ENCODE results near the gene TGFBR3.

Gene TGFBR3

GRCh38 chr1:91700332-91700731 lies 185.6 kb downstream of the TGFBR3 start:
- TF ChIP-seq ZNF10 (tag by site-specific recombination; IDR thresholded peaks at IDR 0.05) (no peak), ZNF19 (tag by site-specific recombination; IDR thresholded peaks at IDR 0.05; ENCODE audit: low read depth) (no peak), ZNF433 (tag by site-specific recombination; IDR thresholded peaks at IDR 0.05; ENCODE audit: low read depth) (no peak)
- ChIA-PET CTCF (no interaction called here), POLR2A (no interaction called here)
- no peaks in the 10 kb centered on the region for H3K9me3 ChIP-seq (ENCODE audit: control insufficient read depth, insufficient read depth, low read depth, low read length)
- no peak overlapping the region for H3K4me3 ChIP-seq (ENCODE audit: low read depth, low read length)
- no peaks in the 10 kb centered on the region for H3K4me1 ChIP-seq (ENCODE audit: control insufficient read depth, insufficient read depth, low read length)
- no peak overlapping the region for H3K27ac ChIP-seq (ENCODE audit: extremely low read depth, low read depth, low read length)
- H3K36me3 ChIP-seq (ENCODE audit: control insufficient read depth in 2 of 2, insufficient read depth in 1 of 2, low read length in 2 of 2): peaks cover 0 to 3% of the 10 kb centered on the region in 2 experiments; a peak in 1 of 3 replicates

- no peak overlapping the region for H3K27ac ChIP-seq (ENCODE audit: extremely low read depth, low read depth, low read length)
- CTCF ChIA-PET: interaction anchor here (0.6 kb wide), 2 partner anchors 33 to 198 kb away, joined by 4 to 7 read pairs; no protein-coding TSS in a partner anchor
- H3K36me3 ChIP-seq (ENCODE audit: control insufficient read depth in 2 of 2, insufficient read depth in 1 of 2, low read length in 2 of 2): peaks cover 0 to 6% of the 10 kb centered on the region in 2 experiments; a peak in 1 of 3 replicates
- POLR2A ChIA-PET: no interaction called here
- no peaks in the 10 kb centered on the region for H3K4me1 ChIP-seq (ENCODE audit: control insufficient read depth, insufficient read depth, low read length)
- H3K4me3 ChIP-seq (ENCODE audit: low read depth, low read length): no peak overlapping the region
- H3K9me3 ChIP-seq (ENCODE audit: control insufficient read depth, insufficient read depth, low read depth, low read length): no peaks in the 10 kb centered on the region
- no peak for TF ChIP-seq ZNF529 (tag by site-specific recombination; IDR thresholded peaks at IDR 0.05; ENCODE audit: insufficient replicate concordance)
- TF ChIP-seq SP7 (tag by site-specific recombination; IDR thresholded peaks at IDR 0.05): no peak
- TF ChIP-seq ZNF140 (tag by site-specific recombination; IDR thresholded peaks at IDR 0.05): no peak
- no peak for TF ChIP-seq ZFP41 (tag by site-specific recombination; IDR thresholded peaks at IDR 0.05; ENCODE audit: borderline replicate concordance)
- no peak for TF ChIP-seq PATZ1 (tag by site-specific recombination; IDR thresholded peaks at IDR 0.05)
Observed at GRCh38 chr1:91699339-91699974, 186.5 kb downstream of the TGFBR3 start.

GRCh38 chr1:91697861-91698260 lies 188.1 kb downstream of the TGFBR3 start:
- Histone ChIP-seq H3K4me1 (ENCODE audit: control insufficient read depth, insufficient read depth, low read length) (no peaks in the 10 kb centered on the region), H3K9me3 (ENCODE audit: control insufficient read depth, insufficient read depth, low read depth, low read length) (no peaks in the 10 kb centered on the region), H3K36me3 (ENCODE audit: control insufficient read depth in 2 of 2, insufficient read depth in 1 of 2, low read length in 2 of 2) (peaks cover 0 to 6% of the 10 kb centered on the region in 2 experiments; a peak in 2 of 3 replicates), H3K27ac (ENCODE audit: extremely low read depth, low read depth, low read length) (no peak overlapping the region), H3K4me3 (ENCODE audit: low read depth, low read length) (no peak overlapping the region)
- CTCF ChIA-PET: no interaction called here
- POLR2A ChIA-PET: no interaction called here
- TF ChIP-seq ZNF341 (tag by site-specific recombination; IDR thresholded peaks at IDR 0.05; ENCODE audit: low read depth): no peak
- no peak for TF ChIP-seq ZNF596 (tag by site-specific recombination; IDR thresholded peaks at IDR 0.05)
- TF ChIP-seq PRDM10 (tag by site-specific recombination; IDR thresholded peaks at IDR 0.05): no peak
- TF ChIP-seq ZNF280C (tag by site-specific recombination; IDR thresholded peaks at IDR 0.05): no peak
- TF ChIP-seq GLIS2 (tag by site-specific recombination; IDR thresholded peaks at IDR 0.05): no peak
- no peak for TF ChIP-seq ZNF768 (tag by site-specific recombination; IDR thresholded peaks at IDR 0.05)
- TF ChIP-seq ZBTB26 (tag by site-specific recombination; optimal IDR thresholded peaks at IDR 0.05): no peak
- TF ChIP-seq ZNF362 (tag by site-specific recombination; IDR thresholded peaks at IDR 0.05): no peak
- no peak for TF ChIP-seq ZNF311 (tag by site-specific recombination; IDR thresholded peaks at IDR 0.05; ENCODE audit: borderline replicate concordance)
- TF ChIP-seq ZBTB21 (tag by site-specific recombination; IDR thresholded peaks at IDR 0.05): no peak
- TF ChIP-seq ZBTB1 (tag by site-specific recombination; IDR thresholded peaks at IDR 0.05): no peak
